Islet of Langerhans (tissue), 1 donor: ENCODE measurements around the gene NEDD4L.
A peak's percentile ranks its signal among the peaks of the same experiment; 100 is the strongest.
"Not testable (repeated sequence)": the region's sequence is repeated elsewhere in the genome, so short reads cannot be mapped to it uniquely, and the experiment has no call there.

Source experiments
- FAIRE-seq: peaks from one replicate; lab custom pipeline; 2011; peaks lifted over from hg19 to GRCh38; lab: Jason Lieb, UNC

Gene NEDD4L

GRCh38 chr18:58269931-58270330, 225.9 kb downstream of the NEDD4L start:
- FAIRE-seq: peak; percentile 78

- FAIRE-seq: no peak
Observed at GRCh38 chr18:58270396-58270795, 226.4 kb downstream of the NEDD4L start.

- peak; percentile 65 for FAIRE-seq
Observed at GRCh38 chr18:58271770-58272169, 227.7 kb downstream of the NEDD4L start.

DNA sequence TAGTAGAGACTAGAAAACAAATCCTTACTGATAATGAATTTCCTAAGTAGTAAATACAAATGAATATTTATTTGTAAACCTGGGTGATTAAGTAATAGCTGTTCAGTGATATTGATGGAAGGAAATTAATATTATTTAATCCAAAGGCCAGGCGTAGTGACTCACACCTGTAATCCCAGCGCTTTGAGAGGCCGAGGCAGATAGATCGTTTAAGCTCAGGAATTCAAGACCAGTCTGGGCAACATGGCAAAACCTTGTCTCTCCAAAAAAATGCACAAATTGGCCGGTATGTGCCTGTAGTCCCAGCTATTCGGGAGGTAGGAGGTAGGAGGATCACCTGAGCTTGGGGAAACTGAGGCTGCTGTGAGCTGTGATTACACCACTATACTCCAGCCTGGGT, 228.2 kb downstream of the NEDD4L start:
- FAIRE-seq: no peak

DNA sequence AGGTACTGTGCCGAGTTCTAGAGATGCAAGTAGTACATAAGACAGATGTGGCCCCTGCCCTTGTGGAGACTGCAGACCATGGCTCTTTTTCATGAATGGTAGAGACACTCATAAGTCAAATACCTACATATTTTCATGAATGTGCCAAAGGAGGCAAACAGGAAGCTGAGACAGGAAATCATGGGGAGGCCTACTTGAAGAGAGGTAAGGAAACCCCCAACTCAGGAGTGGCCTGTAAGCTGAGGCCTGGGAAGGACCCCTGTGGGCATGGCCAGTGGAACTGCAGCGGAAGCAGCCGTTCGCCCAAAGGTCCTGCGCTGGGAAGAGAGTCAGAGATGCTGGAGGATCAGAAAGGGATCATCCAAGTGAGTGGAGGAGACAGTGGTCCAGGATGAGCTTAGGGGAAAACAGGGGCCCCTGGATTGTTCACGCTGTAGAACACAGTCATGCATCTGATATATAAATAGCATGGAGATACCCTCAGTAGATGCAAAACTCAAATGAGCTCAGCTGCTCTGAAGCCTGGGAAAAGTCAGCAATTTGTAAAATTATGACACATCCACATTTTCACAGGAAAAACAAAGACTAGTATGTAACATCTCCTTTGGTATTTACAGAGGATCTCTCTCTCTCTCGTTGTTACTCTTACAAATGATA, 228.9 kb downstream of the NEDD4L start:
- FAIRE-seq: no peak

GRCh38 chr18:58275176-58275575, 231.2 kb downstream of the NEDD4L start:
- FAIRE-seq: no peak

DNA sequence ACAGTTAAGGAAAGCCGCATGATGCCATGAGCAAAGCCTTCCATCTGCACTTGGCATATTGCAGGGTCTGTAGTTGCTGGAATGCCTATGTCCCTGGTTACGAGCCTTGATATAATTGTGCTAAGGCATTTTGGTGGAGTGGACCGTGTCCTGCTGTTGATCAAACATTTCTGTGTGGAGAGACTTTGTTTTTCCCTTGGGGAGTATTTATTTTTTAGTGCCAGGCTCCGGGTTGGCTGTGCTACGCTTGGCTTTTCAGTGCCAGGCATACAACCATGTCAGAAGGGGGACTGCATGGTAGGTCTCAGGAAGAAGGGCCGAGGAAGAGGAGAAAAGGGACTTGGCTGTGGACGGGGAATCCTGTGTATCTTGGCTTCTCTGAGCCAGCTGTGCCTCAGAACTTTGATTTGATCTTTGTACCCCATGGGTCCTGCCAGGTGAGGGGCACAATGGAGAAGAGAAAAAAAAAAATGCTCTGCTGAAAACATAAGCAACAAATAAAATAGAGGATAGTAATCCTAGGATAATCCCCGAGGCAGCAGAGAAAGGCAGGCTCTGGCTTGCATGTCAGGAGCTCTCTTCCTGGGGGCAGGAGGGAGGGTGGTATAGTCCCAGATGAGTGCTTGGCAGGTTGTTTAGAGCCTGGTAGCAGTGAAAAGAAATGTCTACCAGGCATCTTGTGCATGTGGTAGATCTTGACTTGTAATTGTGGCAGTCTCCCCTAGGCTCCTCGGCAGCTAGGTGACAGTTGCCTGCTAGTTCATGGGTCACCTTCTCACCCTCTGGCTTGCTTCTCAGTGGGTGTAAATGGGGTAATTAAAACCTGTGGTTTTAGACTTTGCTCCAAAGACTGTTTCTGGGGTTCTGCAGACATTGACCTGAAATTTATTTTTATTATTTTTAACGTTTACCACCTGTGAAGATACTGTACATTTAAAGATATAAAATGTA, 233.0 kb downstream of the NEDD4L start:
- FAIRE-seq: no peak

DNA sequence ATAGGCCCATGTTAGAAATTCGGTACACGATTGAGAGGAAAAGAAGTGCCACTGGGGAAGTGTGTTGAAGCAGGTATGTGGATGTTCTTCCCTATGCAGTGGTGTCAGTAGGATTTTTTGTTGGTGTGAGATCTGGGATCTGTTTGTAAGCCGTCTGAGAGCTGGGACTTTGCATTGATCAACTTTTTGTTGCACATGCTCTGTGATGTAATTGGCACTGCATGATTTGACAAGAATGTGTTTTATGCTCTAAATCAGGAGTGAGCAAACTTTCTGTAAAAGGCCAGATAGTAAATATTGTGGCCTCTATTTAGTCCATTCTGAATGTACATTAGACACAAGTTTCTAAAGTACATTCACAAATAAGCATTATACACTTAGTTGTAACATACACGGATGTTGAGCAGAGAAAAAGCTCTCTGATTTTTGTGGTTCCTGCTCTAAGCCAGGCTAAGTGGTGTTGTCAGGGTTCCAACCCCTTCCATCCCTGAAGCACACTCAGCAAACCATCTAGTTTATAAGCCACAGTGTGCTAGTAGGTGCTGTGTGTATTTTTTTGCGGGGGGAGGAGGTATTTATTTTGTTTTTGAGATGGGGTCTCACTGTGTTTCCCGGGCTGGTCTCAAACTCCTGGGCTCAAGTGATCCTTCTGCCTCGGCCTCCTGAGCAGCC, 235.6 kb downstream of the NEDD4L start:
- FAIRE-seq: no peak

GRCh38 chr18:58280191-58280590, 236.2 kb downstream of the NEDD4L start:
- FAIRE-seq: no peak

GRCh38 chr18:58282872-58283271, 238.8 kb downstream of the NEDD4L start:
- FAIRE-seq: not testable (repeated sequence)

DNA sequence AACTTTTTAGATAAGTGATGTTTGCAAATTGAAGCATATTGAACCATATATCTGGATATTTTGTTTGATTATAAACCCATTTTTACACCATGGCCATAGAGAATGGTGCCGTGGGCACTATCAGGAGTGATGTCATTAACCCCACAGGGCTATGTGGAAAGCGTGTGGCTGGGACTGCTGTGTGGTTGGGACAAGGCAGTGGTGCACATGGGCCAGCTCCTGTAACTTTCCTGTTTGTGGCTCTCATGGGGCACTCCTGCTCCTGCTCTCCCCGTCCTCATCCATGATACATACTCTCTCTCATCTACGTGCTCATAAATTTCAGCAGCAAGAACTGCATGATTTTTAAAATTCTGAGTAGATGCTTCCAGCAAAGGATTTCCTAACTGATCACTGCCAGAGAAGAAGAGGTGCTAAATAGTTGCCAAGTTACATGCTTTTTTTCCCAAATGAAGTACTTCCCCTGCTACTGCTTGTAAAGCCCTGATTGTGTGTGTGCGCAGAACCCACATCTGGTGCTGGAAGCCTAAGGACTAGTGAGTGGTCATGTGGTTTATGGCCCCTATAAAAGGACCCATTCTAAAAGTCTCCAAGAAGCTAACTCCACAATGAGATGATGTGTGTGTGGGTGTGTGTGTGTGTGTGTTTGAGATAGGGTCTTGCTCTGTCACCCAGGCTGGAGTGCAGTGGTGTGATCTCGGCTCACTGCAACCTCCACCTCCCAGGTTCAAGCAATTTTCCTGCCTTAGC, 240.8 kb downstream of the NEDD4L start:
- FAIRE-seq: no peak

DNA sequence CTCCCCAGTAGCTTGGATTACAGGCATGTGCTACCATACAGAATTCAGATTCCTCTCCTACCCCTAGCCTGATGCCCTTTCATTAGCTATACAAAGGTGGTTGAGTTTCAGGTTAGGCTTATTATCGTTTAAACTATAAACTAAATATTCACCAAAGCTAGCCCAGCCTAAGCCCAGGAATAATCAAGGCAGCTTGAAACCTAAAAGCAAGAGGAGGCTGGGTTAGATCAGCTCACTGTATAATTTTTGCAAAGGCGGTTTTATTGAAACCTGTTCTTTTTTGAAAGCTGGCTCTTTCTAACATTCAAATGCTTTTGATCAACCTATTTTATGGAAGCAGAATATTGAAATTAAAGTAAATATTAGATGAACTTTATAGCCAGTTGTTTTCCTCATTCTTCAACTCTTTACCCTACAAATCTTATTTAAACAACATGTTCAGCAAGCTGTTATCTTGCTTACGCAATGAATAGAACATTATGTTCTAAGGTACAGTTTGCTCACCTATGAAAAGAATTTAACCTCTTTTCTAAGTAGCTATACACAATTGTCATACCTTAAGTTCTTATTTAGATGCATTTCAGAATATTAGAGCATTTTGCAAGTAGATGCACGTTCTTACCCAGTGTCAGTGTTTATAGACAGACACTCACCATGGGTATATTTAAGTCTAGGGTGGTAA, 241.6 kb downstream of the NEDD4L start:
- FAIRE-seq: no peak

- no peak for FAIRE-seq
Observed at GRCh38 chr18:58286632-58287352, 242.8 kb downstream of the NEDD4L start.

- FAIRE-seq: no peak
Observed at GRCh38 chr18:58287353-58288274, 243.6 kb downstream of the NEDD4L start.

DNA sequence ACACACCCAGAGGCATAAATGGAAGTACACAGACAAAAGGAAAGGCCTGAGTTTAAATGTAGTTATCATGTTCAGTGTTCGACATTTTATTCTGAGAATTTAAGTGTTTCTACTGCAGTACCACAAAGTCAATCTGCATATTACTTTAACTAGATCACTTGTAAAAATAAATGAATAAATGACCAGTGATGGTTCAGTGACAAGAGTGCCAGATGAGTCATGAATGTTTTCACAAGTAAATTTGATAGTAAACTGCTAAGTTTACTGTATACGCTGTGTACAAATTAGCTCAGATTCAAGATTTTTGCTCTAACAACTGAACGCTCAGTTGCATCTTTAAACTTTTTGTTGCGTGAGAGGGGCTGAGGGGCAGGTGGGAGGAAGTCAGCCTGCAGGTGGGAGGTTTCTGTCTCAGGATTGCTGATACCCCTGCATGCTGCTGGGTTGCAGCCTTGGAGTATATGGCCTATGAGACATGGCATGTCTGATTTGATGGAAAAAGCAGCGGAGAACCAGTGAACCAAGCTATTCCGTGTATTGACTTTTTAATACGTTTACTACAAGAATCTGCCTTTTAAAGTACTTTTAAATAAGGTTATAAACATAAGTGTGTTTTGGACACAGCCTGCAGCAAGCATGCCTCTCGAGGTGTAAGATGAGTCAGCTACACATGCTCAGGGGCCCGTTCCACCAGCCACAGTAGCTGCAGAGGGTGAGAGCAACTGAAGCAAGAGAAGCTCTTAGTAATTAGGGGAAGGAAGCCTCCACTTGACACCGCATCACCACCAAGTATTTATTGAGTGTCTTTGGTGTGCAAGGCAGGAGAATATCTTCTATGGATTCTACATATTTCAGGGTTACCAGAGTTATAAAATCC, 245.1 kb downstream of the NEDD4L start:
- FAIRE-seq: no peak

- peak; percentile 24 for FAIRE-seq
Observed at GRCh38 chr18:58290116-58290695, 246.2 kb downstream of the NEDD4L start.

- FAIRE-seq: no peak
Observed at GRCh38 chr18:58291131-58291530, 247.1 kb downstream of the NEDD4L start.

- FAIRE-seq: no peak
Observed at GRCh38 chr18:58292638-58293037, 248.6 kb downstream of the NEDD4L start.
